HepG2 (cell line): Measurements from ENCODE around the gene KLF3. TPM values are rescaled to one million over a fixed set of nuclear protein-coding genes. Genes with fewer than 3 reads are reported as not detected.
A peak's percentile ranks its signal among the peaks of the same experiment; 100 is the strongest.

Experiments
- FOSL1 ChIP-seq: sonication (generic); formaldehyde crosslinking; IDR thresholded peaks from 2 replicates; pipeline ENCODE4 v1.9.0; 2021; ENCODE audit warnings: missing genetic modification reagents, borderline replicate concordance
- MTF2 ChIP-seq: sonication (generic); formaldehyde crosslinking; IDR thresholded peaks from 2 replicates; pipeline ENCODE4 v1.5.0; 2020; ENCODE audit warnings: missing genetic modification reagents, borderline replicate concordance
- PAWR ChIP-seq: sonication (generic); formaldehyde crosslinking; IDR thresholded peaks from 2 replicates; pipeline ENCODE4 v1.4.0; 2020; ENCODE audit warnings: missing genetic modification reagents, mild to moderate bottlenecking, borderline replicate concordance
- POLR2AphosphoS5 ChIP-seq: IDR thresholded peaks from 2 replicates; pipeline ENCODE4 v1.6.1; 2012; ENCODE audit warnings: low read depth, low read length
- PREB ChIP-seq: sonication (generic); formaldehyde crosslinking; IDR thresholded peaks from 2 replicates; pipeline ENCODE4 v1.4.0; 2020; ENCODE audit warnings: missing genetic modification reagents
- RORA ChIP-seq: sonication (generic); formaldehyde crosslinking; IDR thresholded peaks from 2 replicates; pipeline ENCODE4 v1.5.0; 2020; ENCODE audit warnings: mild to moderate bottlenecking, missing genetic modification reagents, moderate library complexity
- SALL2 ChIP-seq: sonication (generic); formaldehyde crosslinking; IDR thresholded peaks from 2 replicates; pipeline ENCODE4 v1.8.1; 2023; ENCODE audit warnings: mild to moderate bottlenecking, missing genetic modification reagents, inconsistent platforms
- SIX1 ChIP-seq: sonication (generic); formaldehyde crosslinking; IDR thresholded peaks from 2 replicates; pipeline ENCODE4 v1.4.0; 2020; ENCODE audit warnings: missing genetic modification reagents, borderline replicate concordance
- SMARCE1 ChIP-seq: fragments of 450-650 bp; IDR thresholded peaks from 2 replicates; pipeline ENCODE4 v1.6.1; 2017; ENCODE audit warnings: borderline replicate concordance
- SP4 ChIP-seq: sonication (generic); formaldehyde crosslinking; IDR thresholded peaks from 2 replicates; pipeline ENCODE4 v1.8.1; 2023; ENCODE audit warnings: mild to moderate bottlenecking, missing genetic modification reagents
- SYNCRIP ChIP-seq: fragments of 200-400 bp; formaldehyde crosslinking; IDR thresholded peaks from 2 replicates; pipeline ENCODE4 v1.6.1; 2018; ENCODE audit warnings: mild to moderate bottlenecking, low read depth, low read length; ENCODE audit not compliant: insufficient read depth
- ZFYVE20 ChIP-seq: sonication (generic); formaldehyde crosslinking; IDR thresholded peaks from 2 replicates; pipeline ENCODE4 v1.8.0; 2023; ENCODE audit warnings: low read depth, mild to moderate bottlenecking, moderate library complexity, missing genetic modification reagents, borderline replicate concordance
- ZNF274 ChIP-seq: sonication (generic); formaldehyde crosslinking; IDR thresholded peaks from 2 replicates; pipeline ENCODE4 v1.5.1; 2020; ENCODE audit warnings: mild to moderate bottlenecking, missing genetic modification reagents
- ZNF333 ChIP-seq: sonication (generic); formaldehyde crosslinking; IDR thresholded peaks from 2 replicates; pipeline ENCODE4 v1.4.0; 2020; ENCODE audit warnings: mild to moderate bottlenecking, missing genetic modification reagents, borderline replicate concordance
- ZNF558 ChIP-seq: sonication (generic); formaldehyde crosslinking; IDR thresholded peaks from 2 replicates; pipeline ENCODE4 v1.9.0; 2022; ENCODE audit warnings: mild to moderate bottlenecking, missing genetic modification reagents, borderline replicate concordance
- ZNF570 ChIP-seq: sonication (generic); formaldehyde crosslinking; IDR thresholded peaks from 2 replicates; pipeline ENCODE4 v1.4.0; 2020; ENCODE audit warnings: mild to moderate bottlenecking, missing genetic modification reagents, borderline replicate concordance
- ZNF616 ChIP-seq: sonication (generic); formaldehyde crosslinking; IDR thresholded peaks from 2 replicates; pipeline ENCODE4 v1.5.0; 2020; ENCODE audit warnings: low read depth, mild to moderate bottlenecking, missing genetic modification reagents
- ZNF678 ChIP-seq: sonication (generic); formaldehyde crosslinking; IDR thresholded peaks from 2 replicates; pipeline ENCODE4 v1.4.0; 2020; ENCODE audit warnings: mild to moderate bottlenecking, missing genetic modification reagents
- polyA plus RNA-seq, 8 experiments: library from polyadenylated mRNA; depleted of rRNA in 3 of 8; stranded (reverse) in 7 of 8; unstranded in 1 of 8; fragments of >200 nt; fragmentation: Illumina TruSeq in 4 of 8; extraction: Trizol in 4 of 8; gene quantifications; 2 replicates each; pipeline versions ENCODE4 v1.2.1 to v1.2.3, GENCODE V29; 2011 to 2016; ENCODE audit warnings: low read depth in 4 of 8, missing spikeins in 1 of 8, mixed read lengths in 1 of 8; ENCODE audit not compliant: insufficient read depth in 1 of 8
- total RNA-seq, 5 experiments: library from RNA; depleted of rRNA; stranded (reverse); fragments of >200 nt; fragmentation: Illumina TruSeq; extraction: Trizol; gene quantifications; 2 replicates each; pipeline ENCODE4 v1.2.3, GENCODE V29; 2016; ENCODE audit warnings: low read depth in 1 of 5
- TF ChIP-seq, protein P1 (sequence below): sonication (generic); formaldehyde crosslinking; IDR thresholded peaks from 2 replicates; pipeline ENCODE4 v1.5.1; 2020; ENCODE audit warnings: missing genetic modification reagents, mild to moderate bottlenecking, borderline replicate concordance
- TF ChIP-seq, protein P2 (sequence below): sonication (generic); formaldehyde crosslinking; conservative IDR thresholded peaks from 2 replicates; pipeline ENCODE4 v1.8.0; 2022; ENCODE audit warnings: low read depth, missing genetic modification reagents
- TF ChIP-seq, protein P3 (sequence below): sonication (generic); formaldehyde crosslinking; IDR thresholded peaks from 2 replicates; pipeline ENCODE4 v1.9.0; 2021; ENCODE audit warnings: missing genetic modification reagents, borderline replicate concordance

KLF3 gene
- total and polyA plus RNA-seq, 2 of the 13 experiments (the other 11 are each of a cell fraction or from before 2014, with no cell fraction given): 29.1 to 37.8 TPM

DNA sequence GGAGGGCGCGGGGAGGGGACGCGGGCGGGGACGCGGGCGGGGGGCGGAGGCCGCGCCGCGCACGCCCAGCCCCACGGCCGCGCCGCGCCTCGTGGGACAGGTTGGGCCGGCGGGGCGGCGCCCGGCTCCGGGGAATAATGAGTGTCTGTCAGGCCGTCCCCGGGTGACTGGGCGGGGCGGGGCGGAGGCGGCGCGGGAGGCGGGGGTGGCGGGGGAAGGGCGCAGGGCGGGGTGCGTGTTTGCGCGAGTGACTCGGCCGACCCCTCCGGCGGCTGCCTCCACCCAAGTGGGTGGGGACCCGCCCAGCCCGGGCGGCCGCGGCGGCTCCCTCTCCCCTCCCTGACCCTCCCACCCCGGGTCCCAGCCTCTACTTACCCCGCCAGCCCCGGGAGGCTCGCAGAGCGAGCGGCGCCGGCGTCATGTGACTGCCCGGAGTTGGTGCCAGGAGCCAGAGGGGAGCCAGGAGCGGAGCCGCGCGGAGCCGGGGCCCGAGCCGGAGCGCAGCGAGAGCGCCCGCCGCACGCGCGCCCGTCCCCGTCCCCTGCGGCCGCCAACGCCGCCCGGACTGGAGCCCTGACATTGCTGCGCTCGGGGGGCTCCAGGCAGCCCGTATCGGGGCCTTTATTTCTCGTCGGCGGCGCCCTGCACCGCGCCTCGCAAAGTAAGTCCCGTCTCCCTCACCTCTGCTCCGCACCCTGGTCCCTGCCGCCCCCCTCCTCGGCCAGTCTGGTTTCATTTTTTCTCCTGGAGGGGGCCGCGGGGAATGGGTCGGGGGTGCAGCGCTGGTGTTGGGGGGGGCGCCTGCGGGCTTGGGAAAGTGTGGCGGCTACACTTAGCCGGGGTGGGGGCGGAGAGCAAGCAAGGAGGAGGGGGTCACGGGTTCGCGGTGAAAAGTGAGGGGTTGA lies at the start of gene KLF3 (continued):
- TF ChIP-seq, protein P1, sequence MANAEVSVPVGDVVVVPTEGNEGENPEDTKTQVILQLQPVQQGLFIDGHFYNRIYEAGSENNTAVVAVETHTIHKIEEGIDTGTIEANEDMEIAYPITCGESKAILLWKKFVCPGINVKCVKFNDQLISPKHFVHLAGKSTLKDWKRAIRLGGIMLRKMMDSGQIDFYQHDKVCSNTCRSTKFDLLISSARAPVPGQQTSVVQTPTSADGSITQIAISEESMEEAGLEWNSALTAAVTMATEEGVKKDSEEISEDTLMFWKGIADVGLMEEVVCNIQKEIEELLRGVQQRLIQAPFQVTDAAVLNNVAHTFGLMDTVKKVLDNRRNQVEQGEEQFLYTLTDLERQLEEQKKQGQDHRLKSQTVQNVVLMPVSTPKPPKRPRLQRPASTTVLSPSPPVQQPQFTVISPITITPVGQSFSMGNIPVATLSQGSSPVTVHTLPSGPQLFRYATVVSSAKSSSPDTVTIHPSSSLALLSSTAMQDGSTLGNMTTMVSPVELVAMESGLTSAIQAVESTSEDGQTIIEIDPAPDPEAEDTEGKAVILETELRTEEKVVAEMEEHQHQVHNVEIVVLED: no peak
- TF ChIP-seq ZNF333: no peak
- no peak for TF ChIP-seq MTF2 (CRISPR knock-in tag)
- no peak for TF ChIP-seq PREB (CRISPR knock-in tag)
- TF ChIP-seq, protein P2, sequence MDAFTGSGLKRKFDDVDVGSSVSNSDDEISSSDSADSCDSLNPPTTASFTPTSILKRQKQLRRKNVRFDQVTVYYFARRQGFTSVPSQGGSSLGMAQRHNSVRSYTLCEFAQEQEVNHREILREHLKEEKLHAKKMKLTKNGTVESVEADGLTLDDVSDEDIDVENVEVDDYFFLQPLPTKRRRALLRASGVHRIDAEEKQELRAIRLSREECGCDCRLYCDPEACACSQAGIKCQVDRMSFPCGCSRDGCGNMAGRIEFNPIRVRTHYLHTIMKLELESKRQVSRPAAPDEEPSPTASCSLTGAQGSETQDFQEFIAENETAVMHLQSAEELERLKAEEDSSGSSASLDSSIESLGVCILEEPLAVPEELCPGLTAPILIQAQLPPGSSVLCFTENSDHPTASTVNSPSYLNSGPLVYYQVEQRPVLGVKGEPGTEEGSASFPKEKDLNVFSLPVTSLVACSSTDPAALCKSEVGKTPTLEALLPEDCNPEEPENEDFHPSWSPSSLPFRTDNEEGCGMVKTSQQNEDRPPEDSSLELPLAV (CRISPR knock-in tag): no peak
- TF ChIP-seq RORA (CRISPR knock-in tag): no peak
- no peak for TF ChIP-seq SYNCRIP
- TF ChIP-seq SMARCE1: no peak
- no peak for TF ChIP-seq ZFYVE20 (CRISPR knock-in tag)
- no peak for TF ChIP-seq ZNF616 (CRISPR knock-in tag)
- no peak for TF ChIP-seq ZNF678
- no peak for TF ChIP-seq ZNF570
- TF ChIP-seq SIX1 (CRISPR knock-in tag): no peak
- no peak for TF ChIP-seq PAWR
- no peak for TF ChIP-seq FOSL1 (CRISPR knock-in tag)
- TF ChIP-seq, protein P3, sequence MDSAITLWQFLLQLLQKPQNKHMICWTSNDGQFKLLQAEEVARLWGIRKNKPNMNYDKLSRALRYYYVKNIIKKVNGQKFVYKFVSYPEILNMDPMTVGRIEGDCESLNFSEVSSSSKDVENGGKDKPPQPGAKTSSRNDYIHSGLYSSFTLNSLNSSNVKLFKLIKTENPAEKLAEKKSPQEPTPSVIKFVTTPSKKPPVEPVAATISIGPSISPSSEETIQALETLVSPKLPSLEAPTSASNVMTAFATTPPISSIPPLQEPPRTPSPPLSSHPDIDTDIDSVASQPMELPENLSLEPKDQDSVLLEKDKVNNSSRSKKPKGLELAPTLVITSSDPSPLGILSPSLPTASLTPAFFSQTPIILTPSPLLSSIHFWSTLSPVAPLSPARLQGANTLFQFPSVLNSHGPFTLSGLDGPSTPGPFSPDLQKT (CRISPR knock-in tag): no peak
- TF ChIP-seq SP4: 0 out of 2 replicates have a peak, but pooled peaks have one; percentile 19
- TF ChIP-seq POLR2AphosphoS5: peak; percentile 57
- TF ChIP-seq SALL2: no peak
- TF ChIP-seq ZNF558 (CRISPR knock-in tag): no peak
- TF ChIP-seq ZNF274 (CRISPR knock-in tag): no peak
